ENCODE results near the gene HRH1. TPM values are rescaled to one million over a fixed set of nuclear protein-coding genes. Genes with fewer than 3 reads are reported as not detected.

The HRH1 gene
- total and polyA plus RNA-seq, 2 donors: 1.6 to 2.4 TPM

- no peak overlapping the region for H3K4me3 ChIP-seq (ENCODE audit: low read length in 2 of 2)
Observed at GRCh38 chr3:11138371-11138770, 15.9 kb upstream of the HRH1 start.

GRCh38 chr3:11140030-11140712, 14.1 kb upstream of the HRH1 start:
- H3K9me3 ChIP-seq (ENCODE audit: control insufficient read depth in 2 of 2, insufficient read depth in 1 of 2, low read length in 1 of 2): no peaks in the 10 kb centered on the region
- DNase-seq (ENCODE audit: low read depth in 6 of 9, low spot score in 9 of 9): peak in 3 of 9 donors; percentile 1 to 41 (median 13)
- H3K27me3 ChIP-seq (ENCODE audit: control insufficient read depth in 2 of 2, insufficient read depth in 1 of 2, low read length in 1 of 2): no peaks in the 10 kb centered on the region
- no peak overlapping the region for H3K4me3 ChIP-seq (ENCODE audit: low read length in 2 of 2)
- H3K4me1 ChIP-seq (ENCODE audit: control insufficient read depth in 2 of 2, insufficient read depth in 2 of 2, low read length in 2 of 2): peaks cover 0 to 10% of the 10 kb centered on the region in 2 donors
- peak overlapping the region in 1 of 2 donors; percentile 18 for H3K27ac ChIP-seq (ENCODE audit: low read depth in 1 of 2, low read length in 1 of 2)
- H3K36me3 ChIP-seq (ENCODE audit: control insufficient read depth in 2 of 2, insufficient read depth in 2 of 2, low read length in 1 of 2): no peaks in the 10 kb centered on the region
- WGBS: 14% methylated on average over 13 of the region's 13 CpGs

More at GRCh38 chr3:11138371-11138770, 15.9 kb upstream of the HRH1 start:
- DNase-seq (ENCODE audit: low read depth in 6 of 9, low spot score in 9 of 9): no peak
- H3K27ac ChIP-seq (ENCODE audit: low read depth in 1 of 2, low read length in 1 of 2): no peak overlapping the region
- H3K4me1 ChIP-seq (ENCODE audit: control insufficient read depth in 2 of 2, insufficient read depth in 2 of 2, low read length in 2 of 2): peaks cover 0 to 10% of the 10 kb centered on the region in 2 donors
- H3K27me3 ChIP-seq (ENCODE audit: control insufficient read depth in 2 of 2, insufficient read depth in 1 of 2, low read length in 1 of 2): no peaks in the 10 kb centered on the region
- WGBS: 87% methylated on average over 2 of the region's 2 CpGs
- no peaks in the 10 kb centered on the region for H3K36me3 ChIP-seq (ENCODE audit: control insufficient read depth in 2 of 2, insufficient read depth in 2 of 2, low read length in 1 of 2)
- H3K9me3 ChIP-seq (ENCODE audit: control insufficient read depth in 2 of 2, insufficient read depth in 1 of 2, low read length in 1 of 2): no peaks in the 10 kb centered on the region

DNA sequence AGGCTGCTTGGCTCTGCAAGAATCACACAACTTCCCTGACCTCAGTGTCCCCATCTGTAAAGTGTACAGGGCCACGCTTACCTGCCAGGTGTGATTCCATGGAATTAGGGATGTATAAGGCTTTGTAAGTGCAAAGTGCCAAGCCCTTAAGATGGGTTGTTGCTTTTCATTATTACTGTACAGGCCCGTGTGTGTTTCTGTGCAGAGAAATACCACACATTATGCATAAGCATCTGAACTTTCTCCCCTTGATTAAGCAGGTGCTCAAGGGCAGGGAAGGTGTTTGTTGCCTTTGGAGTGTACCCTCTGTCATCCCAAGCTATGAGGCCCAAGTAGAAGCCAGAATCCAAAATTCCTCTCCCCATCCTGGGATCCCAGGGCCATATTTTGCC, 13.6 kb upstream of the HRH1 start:
- Histone ChIP-seq H3K4me1 (ENCODE audit: control insufficient read depth in 2 of 2, insufficient read depth in 2 of 2, low read length in 2 of 2) (peaks cover 0 to 10% of the 10 kb centered on the region in 2 donors), H3K36me3 (ENCODE audit: control insufficient read depth in 2 of 2, insufficient read depth in 2 of 2, low read length in 1 of 2) (no peaks in the 10 kb centered on the region), H3K27ac (ENCODE audit: low read depth in 1 of 2, low read length in 1 of 2) (no peak overlapping the region)

GRCh38 chr3:11143476-11143875, 10.8 kb upstream of the HRH1 start:
- peaks cover 0 to 10% of the 10 kb centered on the region in 2 donors for H3K4me1 ChIP-seq (ENCODE audit: control insufficient read depth in 2 of 2, insufficient read depth in 2 of 2, low read length in 2 of 2)
- H3K27ac ChIP-seq (ENCODE audit: low read depth in 1 of 2, low read length in 1 of 2): no peak overlapping the region
- no peak for DNase-seq (ENCODE audit: low read depth in 6 of 9, low spot score in 9 of 9)
- H3K9me3 ChIP-seq (ENCODE audit: control insufficient read depth in 2 of 2, insufficient read depth in 1 of 2, low read length in 1 of 2): no peaks in the 10 kb centered on the region
- H3K36me3 ChIP-seq (ENCODE audit: control insufficient read depth in 2 of 2, insufficient read depth in 2 of 2, low read length in 1 of 2): no peaks in the 10 kb centered on the region
- no peak overlapping the region for H3K4me3 ChIP-seq (ENCODE audit: low read length in 2 of 2)
- 92% methylated on average over 5 of the region's 5 CpGs for WGBS
- no peaks in the 10 kb centered on the region for H3K27me3 ChIP-seq (ENCODE audit: control insufficient read depth in 2 of 2, insufficient read depth in 1 of 2, low read length in 1 of 2)

More for the DNA sequence above, 13.6 kb upstream of the HRH1 start:
- H3K4me3 ChIP-seq (ENCODE audit: low read length in 2 of 2): no peak overlapping the region
- no peak for DNase-seq (ENCODE audit: low read depth in 6 of 9, low spot score in 9 of 9)
- H3K27me3 ChIP-seq (ENCODE audit: control insufficient read depth in 2 of 2, insufficient read depth in 1 of 2, low read length in 1 of 2): no peaks in the 10 kb centered on the region
- WGBS: 10% methylated on average over 2 of the region's 2 CpGs
- no peaks in the 10 kb centered on the region for H3K9me3 ChIP-seq (ENCODE audit: control insufficient read depth in 2 of 2, insufficient read depth in 1 of 2, low read length in 1 of 2)

- H3K36me3 ChIP-seq (ENCODE audit: control insufficient read depth in 2 of 2, insufficient read depth in 2 of 2, low read length in 1 of 2): no peaks in the 10 kb centered on the region
- H3K27me3 ChIP-seq (ENCODE audit: control insufficient read depth in 2 of 2, insufficient read depth in 1 of 2, low read length in 1 of 2): no peaks in the 10 kb centered on the region
- no peak for DNase-seq (ENCODE audit: low read depth in 6 of 9, low spot score in 9 of 9)
- WGBS: over 99% methylated on average over 5 of the region's 5 CpGs
- no peaks in the 10 kb centered on the region for H3K9me3 ChIP-seq (ENCODE audit: control insufficient read depth in 2 of 2, insufficient read depth in 1 of 2, low read length in 1 of 2)
- H3K4me1 ChIP-seq (ENCODE audit: control insufficient read depth in 2 of 2, insufficient read depth in 2 of 2, low read length in 2 of 2): peaks cover 0 to 9% of the 10 kb centered on the region in 2 donors
- H3K27ac ChIP-seq (ENCODE audit: low read depth in 1 of 2, low read length in 1 of 2): no peak overlapping the region
- no peak overlapping the region for H3K4me3 ChIP-seq (ENCODE audit: low read length in 2 of 2)
Observed at GRCh38 chr3:11144996-11145395, 9.3 kb upstream of the HRH1 start.

DNA sequence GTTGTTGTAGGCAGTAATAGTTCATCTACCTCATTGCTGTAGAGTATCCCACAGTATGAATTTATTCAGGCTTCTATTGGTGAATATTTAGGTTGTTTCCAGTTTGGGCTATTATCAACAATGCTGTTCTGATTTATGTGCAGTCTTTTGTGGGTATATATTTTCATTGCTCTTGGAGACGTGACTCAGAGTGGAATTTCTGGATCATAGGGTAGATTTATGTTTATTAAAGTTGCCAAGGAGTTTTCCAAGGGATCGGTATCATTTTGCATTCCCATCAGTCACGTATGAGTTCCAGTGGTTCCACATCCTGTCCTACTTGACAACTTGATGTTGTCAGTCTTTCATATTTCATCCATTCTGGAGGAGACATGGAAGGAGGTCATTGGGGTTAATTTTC, 8.4 kb upstream of the HRH1 start:
- DNase-seq (ENCODE audit: low read depth in 6 of 9, low spot score in 9 of 9): no peak
- H3K27ac ChIP-seq (ENCODE audit: low read depth in 1 of 2, low read length in 1 of 2): no peak overlapping the region
- peaks cover 0 to under 1% of the 10 kb centered on the region in 2 donors for H3K4me1 ChIP-seq (ENCODE audit: control insufficient read depth in 2 of 2, insufficient read depth in 2 of 2, low read length in 2 of 2)
- WGBS: 91% methylated on average over 3 of the region's 3 CpGs
- H3K4me3 ChIP-seq (ENCODE audit: low read length in 2 of 2): no peak overlapping the region
- no peaks in the 10 kb centered on the region for H3K27me3 ChIP-seq (ENCODE audit: control insufficient read depth in 2 of 2, insufficient read depth in 1 of 2, low read length in 1 of 2)
- no peaks in the 10 kb centered on the region for H3K9me3 ChIP-seq (ENCODE audit: control insufficient read depth in 2 of 2, insufficient read depth in 1 of 2, low read length in 1 of 2)
- no peaks in the 10 kb centered on the region for H3K36me3 ChIP-seq (ENCODE audit: control insufficient read depth in 2 of 2, insufficient read depth in 2 of 2, low read length in 1 of 2)

DNA sequence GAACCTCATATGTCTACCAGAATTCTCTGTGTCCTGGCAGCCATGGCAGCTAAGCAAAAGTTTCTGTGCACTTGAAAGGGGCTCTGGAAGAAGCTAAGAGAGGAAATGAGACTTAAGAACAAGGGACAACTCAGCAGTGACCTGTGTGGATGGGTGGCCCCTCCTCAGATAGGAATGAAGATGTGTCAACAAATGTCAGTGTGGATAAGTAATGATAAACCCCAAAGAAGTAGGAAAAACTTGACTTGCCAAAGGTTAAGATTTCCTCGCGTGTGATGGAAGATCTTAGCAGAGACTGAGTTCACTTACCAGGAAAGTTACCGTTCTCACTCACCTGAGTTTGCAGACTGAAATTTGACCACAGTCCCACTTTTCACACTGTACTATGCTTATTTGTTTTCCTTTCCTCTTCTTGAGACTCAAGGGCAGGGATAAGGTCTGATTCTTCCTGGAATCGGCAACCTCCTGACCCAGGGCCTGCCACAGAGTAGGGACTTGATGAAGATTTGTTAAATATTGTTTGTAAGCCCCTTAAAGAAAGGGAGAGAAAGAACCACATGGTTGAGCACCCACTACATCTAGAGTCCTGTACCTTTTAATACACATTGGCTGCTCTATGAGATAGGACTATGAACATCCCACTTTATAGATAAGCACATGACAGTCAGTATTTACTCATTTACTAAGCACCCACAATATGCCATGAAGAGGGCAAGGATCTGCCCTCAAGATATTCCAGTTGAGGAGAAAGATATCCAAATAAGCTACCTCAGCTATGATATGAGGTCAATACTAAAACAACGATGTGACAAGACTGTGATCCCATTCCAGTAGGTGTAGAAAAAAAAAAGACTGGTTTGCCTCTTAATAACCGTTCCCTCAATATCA, 7.3 kb upstream of the HRH1 start:
- Histone ChIP-seq H3K4me1 (ENCODE audit: control insufficient read depth in 2 of 2, insufficient read depth in 2 of 2, low read length in 2 of 2) (no peaks in the 10 kb centered on the region), H3K36me3 (ENCODE audit: control insufficient read depth in 2 of 2, insufficient read depth in 2 of 2, low read length in 1 of 2) (no peaks in the 10 kb centered on the region), H3K4me3 (ENCODE audit: low read length in 2 of 2) (no peak overlapping the region), H3K9me3 (ENCODE audit: control insufficient read depth in 2 of 2, insufficient read depth in 1 of 2, low read length in 1 of 2) (no peaks in the 10 kb centered on the region), H3K27me3 (ENCODE audit: control insufficient read depth in 2 of 2, insufficient read depth in 1 of 2, low read length in 1 of 2) (peaks cover 0 to 5% of the 10 kb centered on the region in 2 donors), H3K27ac (ENCODE audit: low read depth in 1 of 2, low read length in 1 of 2) (peak overlapping the region in 1 of 2 donors; percentile 5)
- WGBS: 95% methylated on average over 6 of the region's 6 CpGs
- DNase-seq (ENCODE audit: low read depth in 6 of 9, low spot score in 9 of 9): no peak

GRCh38 chr3:11150256-11150655, 4.0 kb upstream of the HRH1 start:
- Histone ChIP-seq H3K27me3 (ENCODE audit: control insufficient read depth in 2 of 2, insufficient read depth in 1 of 2, low read length in 1 of 2) (peaks cover 21 to 31% of the 10 kb centered on the region in 2 donors), H3K9me3 (ENCODE audit: control insufficient read depth in 2 of 2, insufficient read depth in 1 of 2, low read length in 1 of 2) (no peaks in the 10 kb centered on the region), H3K4me3 (ENCODE audit: low read length in 2 of 2) (no peak overlapping the region), H3K4me1 (ENCODE audit: control insufficient read depth in 2 of 2, insufficient read depth in 2 of 2, low read length in 2 of 2) (peaks cover 0 to 7% of the 10 kb centered on the region in 2 donors), H3K36me3 (ENCODE audit: control insufficient read depth in 2 of 2, insufficient read depth in 2 of 2, low read length in 1 of 2) (no peaks in the 10 kb centered on the region), H3K27ac (ENCODE audit: low read depth in 1 of 2, low read length in 1 of 2) (no peak overlapping the region)
- no peak for DNase-seq (ENCODE audit: low read depth in 6 of 9, low spot score in 9 of 9)
- 93% methylated on average over 7 of the region's 7 CpGs for WGBS

GRCh38 chr3:11152301-11152700, 2.0 kb upstream of the HRH1 start:
- Histone ChIP-seq H3K9me3 (ENCODE audit: control insufficient read depth in 2 of 2, insufficient read depth in 1 of 2, low read length in 1 of 2) (no peaks in the 10 kb centered on the region), H3K27me3 (ENCODE audit: control insufficient read depth in 2 of 2, insufficient read depth in 1 of 2, low read length in 1 of 2) (peaks cover 30 to 50% of the 10 kb centered on the region in 2 donors), H3K4me1 (ENCODE audit: control insufficient read depth in 2 of 2, insufficient read depth in 2 of 2, low read length in 2 of 2) (peaks cover 0 to 7% of the 10 kb centered on the region in 2 donors), H3K36me3 (ENCODE audit: control insufficient read depth in 2 of 2, insufficient read depth in 2 of 2, low read length in 1 of 2) (no peaks in the 10 kb centered on the region), H3K4me3 (ENCODE audit: low read length in 2 of 2) (no peak overlapping the region), H3K27ac (ENCODE audit: low read depth in 1 of 2, low read length in 1 of 2) (no peak overlapping the region)
- 84% methylated on average over 2 of the region's 2 CpGs for WGBS
- no peak for DNase-seq (ENCODE audit: low read depth in 6 of 9, low spot score in 9 of 9)

All from thymus (tissue), 11 donors.